Measurements from ENCODE around the gene MLLT6. TPM values are rescaled to one million over a fixed set of nuclear protein-coding genes. Genes with fewer than 3 reads are reported as not detected.

Gene MLLT6
- total and polyA plus RNA-seq, 10 of the 15 experiments (the other 5 are each of a cell fraction or from before 2014, with no cell fraction given): 4.8 to 105 (median 36.3) TPM

GRCh38 chr17:38741921-38742410 lies 36.9 kb downstream of the MLLT6 start (continued):
- TF ChIP-seq ZBTB40 (IDR thresholded peaks at IDR 0.05; ENCODE audit: borderline replicate concordance): no peak
- TF ChIP-seq STAT1 (conservative IDR thresholded peaks at IDR 0.05): no peak
- no peak for TF ChIP-seq HDAC6 (IDR thresholded peaks at IDR 0.05; ENCODE audit: unreplicated experiment)
- no peak for TF ChIP-seq MYB (IDR thresholded peaks at IDR 0.05; ENCODE audit: borderline replicate concordance, low read depth, low read length)
- no peak for TF ChIP-seq JUND (IDR thresholded peaks at IDR 0.05; ENCODE audit: low read depth, low read length)
- TF ChIP-seq STAT3 (IDR thresholded peaks at IDR 0.05; ENCODE audit: low read depth, low read length): no peak
- no peak for TF ChIP-seq BCL3 (IDR thresholded peaks at IDR 0.05; ENCODE audit: borderline replicate concordance, insufficient read depth, low read depth, low read length, poor library complexity, severe bottlenecking)
- TF ChIP-seq EED (IDR thresholded peaks at IDR 0.05; ENCODE audit: low read depth): no peak
- no peak for TF ChIP-seq SMARCA5 (IDR thresholded peaks at IDR 0.05)
- TF ChIP-seq BCLAF1 (IDR thresholded peaks at IDR 0.05): no peak
